Gastroesophageal sphincter (tissue), 4 donors: ENCODE measurements around the gene SELENOO. TPM values are rescaled to one million over a fixed set of nuclear protein-coding genes. Genes with fewer than 3 reads are reported as not detected.

ENCODE experiments used
- ATAC-seq: fragments of 150-250 bp; one replicate; pipeline ENCODE4 v1.9.1; 2016; ENCODE audit warnings: mild to moderate bottlenecking, moderate library complexity
- H3K27ac ChIP-seq, 4 donors: fragments of 200-600 bp; sonication (generic) in 3 of 4; 1 replicate in 3 of 4; 2 replicates in 1 of 4; pipeline ENCODE4 v1.5.1; 2016 to 2019
- H3K27me3 ChIP-seq: fragments of 200-600 bp; sonication (generic); one replicate; pipeline ENCODE4 v1.5.1; 2019
- H3K36me3 ChIP-seq, 2 donors: fragments of 200-600 bp; sonication (generic); one replicate each; pipeline ENCODE4 v1.5.1; 2019; ENCODE audit warnings: control low read depth in 1 of 2
- H3K4me1 ChIP-seq, 3 donors: fragments of 200-600 bp; sonication (generic); 1 replicate in 2 of 3; 2 replicates in 1 of 3; pipeline ENCODE4 v1.5.1; 2016 to 2019; ENCODE audit warnings: control low read depth in 2 of 3
- H3K4me3 ChIP-seq, 2 donors: fragments of 200-600 bp; sonication (generic); one replicate each; pipeline ENCODE4 v1.5.1; 2019; ENCODE audit warnings: mild to moderate bottlenecking in 1 of 2, moderate library complexity in 1 of 2
- H3K9me3 ChIP-seq, 3 donors: fragments of 200-600 bp; sonication (generic); one replicate each; pipeline ENCODE4 v1.5.1; 2017 to 2019; ENCODE audit warnings: control low read depth in 2 of 3
- EP300 ChIP-seq: sonication (generic); formaldehyde crosslinking; IDR thresholded peaks from one replicate; pipeline ENCODE4 v1.6.1; 2017; ENCODE audit warnings: antibody characterized with exemption, mild to moderate bottlenecking
- POLR2A ChIP-seq, 2 donors: fragments of 450-650 bp; IDR thresholded peaks; one replicate each; pipeline ENCODE4 v1.6.1; 2017; ENCODE audit warnings: antibody characterized with exemption in 2 of 2, mild to moderate bottlenecking in 2 of 2, moderate library complexity in 1 of 2
- POLR2AphosphoS5 ChIP-seq: sonication (generic); formaldehyde crosslinking; IDR thresholded peaks from one replicate; pipeline ENCODE4 v1.6.1; 2017; ENCODE audit warnings: antibody characterized with exemption
- WGBS, 2 donors: methylation state at CpG; one replicate each; pipeline ENCODE4 v1.1.5; 2018; ENCODE audit warnings: low coverage in 1 of 2; 5-methylcytosine and 5-hydroxymethylcytosine counted together
- total RNA-seq, 4 donors: library from RNA; depleted of rRNA; stranded (reverse); fragments of >200 nt; gene quantifications; one replicate each; pipeline ENCODE4 v1.1.0, GENCODE V29; 2016
- TF ChIP-seq, protein P1 (sequence below), 4 experiments: fragments of 200-600 bp in 2 of 4; fragments of 450-650 bp in 2 of 4; sonication (generic) in 1 of 4; IDR thresholded peaks; one replicate each; pipeline ENCODE4 v1.5.1; 2017 to 2019; ENCODE audit warnings: antibody characterized with exemption in 4 of 4, mild to moderate bottlenecking in 2 of 4, moderate library complexity in 2 of 4

SELENOO gene
- total RNA-seq, 4 donors from 2014 or later, result 19.9 to 42.6 (median 27.3) TPM

DNA sequence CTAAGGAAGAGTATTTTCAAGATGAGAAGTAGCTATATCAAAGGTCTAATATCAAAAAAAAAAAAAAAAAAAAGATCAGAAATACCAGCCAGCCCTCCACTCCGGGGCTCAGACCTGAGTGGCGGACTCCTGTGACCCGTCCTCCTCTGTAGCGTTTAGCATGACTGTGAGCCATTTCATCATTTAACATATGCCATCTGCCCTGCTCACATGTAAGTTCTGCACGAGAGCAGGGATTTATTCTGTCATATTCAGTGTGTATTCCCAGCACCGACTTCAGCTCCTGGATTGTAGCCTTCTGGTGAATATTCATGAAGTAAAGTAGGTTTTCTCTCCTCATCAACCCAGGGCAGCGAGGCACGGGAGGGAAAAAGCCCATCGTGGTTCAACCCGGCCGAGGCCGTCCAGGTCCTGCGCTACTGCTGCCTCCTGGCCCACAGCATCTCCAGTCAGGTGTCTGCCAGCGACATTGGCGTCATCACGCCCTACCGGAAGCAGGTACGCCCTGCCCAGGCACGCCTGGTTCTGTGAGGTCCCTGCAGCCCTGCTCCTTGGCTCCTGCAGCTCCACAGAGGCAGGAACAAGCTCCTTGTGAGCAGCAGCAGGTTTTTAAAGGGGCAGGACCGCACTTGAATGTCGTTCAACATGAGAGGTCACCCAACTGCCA, 43.0 kb upstream of the SELENOO start:
- no peak for TF ChIP-seq POLR2AphosphoS5
- TF ChIP-seq, protein P1, sequence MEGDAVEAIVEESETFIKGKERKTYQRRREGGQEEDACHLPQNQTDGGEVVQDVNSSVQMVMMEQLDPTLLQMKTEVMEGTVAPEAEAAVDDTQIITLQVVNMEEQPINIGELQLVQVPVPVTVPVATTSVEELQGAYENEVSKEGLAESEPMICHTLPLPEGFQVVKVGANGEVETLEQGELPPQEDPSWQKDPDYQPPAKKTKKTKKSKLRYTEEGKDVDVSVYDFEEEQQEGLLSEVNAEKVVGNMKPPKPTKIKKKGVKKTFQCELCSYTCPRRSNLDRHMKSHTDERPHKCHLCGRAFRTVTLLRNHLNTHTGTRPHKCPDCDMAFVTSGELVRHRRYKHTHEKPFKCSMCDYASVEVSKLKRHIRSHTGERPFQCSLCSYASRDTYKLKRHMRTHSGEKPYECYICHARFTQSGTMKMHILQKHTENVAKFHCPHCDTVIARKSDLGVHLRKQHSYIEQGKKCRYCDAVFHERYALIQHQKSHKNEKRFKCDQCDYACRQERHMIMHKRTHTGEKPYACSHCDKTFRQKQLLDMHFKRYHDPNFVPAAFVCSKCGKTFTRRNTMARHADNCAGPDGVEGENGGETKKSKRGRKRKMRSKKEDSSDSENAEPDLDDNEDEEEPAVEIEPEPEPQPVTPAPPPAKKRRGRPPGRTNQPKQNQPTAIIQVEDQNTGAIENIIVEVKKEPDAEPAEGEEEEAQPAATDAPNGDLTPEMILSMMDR (IDR thresholded peaks at IDR 0.05), result no peak
- no peak for TF ChIP-seq POLR2A (IDR thresholded peaks at IDR 0.05)
- no peak overlapping the region for H3K27ac ChIP-seq
- H3K4me3 ChIP-seq, result no peak overlapping the region
- peaks cover 13% of the 10 kb centered on the region for H3K27me3 ChIP-seq
- ATAC-seq, result no peak
- H3K9me3 ChIP-seq, result no peaks in the 10 kb centered on the region
- no peaks in the 10 kb centered on the region for H3K4me1 ChIP-seq
- no peaks in the 10 kb centered on the region for H3K36me3 ChIP-seq
- 79 to 87% methylated on average over 5 to 16 of the region's 21 CpGs for WGBS, 2 donors

DNA sequence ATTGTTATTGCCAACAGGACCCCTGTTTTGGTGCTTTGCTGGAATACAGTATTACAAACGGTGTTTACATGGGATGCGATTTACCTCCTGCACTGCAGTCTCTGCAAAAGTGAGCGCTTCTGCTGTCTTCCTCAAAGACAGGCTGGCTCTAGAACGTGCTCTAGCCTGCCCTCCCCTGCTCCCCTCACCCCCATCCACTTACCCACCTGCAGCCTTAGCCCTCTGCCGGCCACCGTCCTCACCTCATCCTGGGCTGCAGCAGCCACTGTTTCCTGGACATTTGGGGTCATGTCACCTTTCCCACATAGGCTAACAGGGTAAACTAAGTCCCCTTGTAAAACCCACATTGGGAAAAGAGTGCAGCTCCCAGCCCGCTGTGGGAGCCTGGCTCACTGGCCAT, 39.9 kb upstream of the SELENOO start:
- Histone ChIP-seq H3K36me3 (no peaks in the 10 kb centered on the region), H3K27me3 (peaks cover 16% of the 10 kb centered on the region), H3K4me1 (no peaks in the 10 kb centered on the region), H3K9me3 (no peaks in the 10 kb centered on the region), H3K27ac (no peak overlapping the region), H3K4me3 (no peak overlapping the region)
- WGBS, 2 donors, result 88 to 100% methylated on average over 2 to 5 of the region's 7 CpGs
- ATAC-seq, result no peak
- no peak for TF ChIP-seq POLR2AphosphoS5
- TF ChIP-seq EP300, result no peak
- TF ChIP-seq, protein P1 (IDR thresholded peaks at IDR 0.05), result no peak
- TF ChIP-seq POLR2A (IDR thresholded peaks at IDR 0.05), result no peak

DNA sequence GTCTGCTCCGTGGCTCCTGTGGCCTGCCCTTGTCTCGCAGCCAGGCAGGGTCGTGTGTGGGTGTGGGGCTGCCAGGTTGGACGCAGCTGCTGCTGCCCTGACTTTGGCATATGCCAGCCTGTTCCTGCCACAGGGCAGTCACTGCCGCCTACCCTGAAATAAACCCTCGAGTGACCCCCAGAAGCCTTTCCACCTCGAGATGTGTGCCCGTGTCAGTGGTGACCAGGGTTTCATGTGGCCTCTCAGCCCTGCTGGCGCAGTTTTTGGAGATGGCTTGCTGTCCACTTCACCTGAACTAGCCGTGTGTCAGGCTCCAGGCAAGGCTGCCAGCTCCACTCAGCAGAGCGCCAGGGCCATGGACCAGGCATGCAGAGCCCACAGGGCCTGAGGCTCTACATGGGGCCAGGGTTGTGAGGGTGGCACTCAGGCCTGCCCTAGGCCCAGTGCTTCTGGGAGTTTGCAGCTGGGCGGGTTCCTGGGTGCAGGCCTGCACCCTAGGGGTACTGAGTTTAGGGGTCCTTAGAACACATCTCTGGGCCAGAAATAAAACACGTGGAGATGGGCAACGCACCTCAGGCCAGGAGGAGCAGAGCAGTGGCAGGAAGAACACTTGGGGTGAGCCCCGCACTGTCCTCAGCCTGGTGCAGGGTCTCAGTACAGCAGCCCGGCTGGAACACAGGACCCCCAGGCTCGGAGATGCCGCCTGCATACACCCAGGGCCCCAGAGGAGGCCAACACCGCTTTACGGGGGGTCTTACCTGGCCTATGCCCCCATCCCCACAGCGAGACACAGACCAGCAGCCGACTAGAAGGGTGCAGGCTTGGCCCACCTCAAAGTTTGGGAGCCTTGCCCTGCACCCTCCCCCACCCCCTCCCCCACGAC, 39.1 kb upstream of the SELENOO start:
- Histone ChIP-seq H3K36me3 (no peaks in the 10 kb centered on the region), H3K9me3 (no peaks in the 10 kb centered on the region), H3K27ac (no peak overlapping the region), H3K27me3 (peaks cover 16% of the 10 kb centered on the region), H3K4me1 (no peaks in the 10 kb centered on the region), H3K4me3 (no peak overlapping the region)
- no peak for ATAC-seq
- no CpG with 5 or more reads among the region's 23 CpGs for WGBS, 2 donors
- TF ChIP-seq POLR2A (IDR thresholded peaks at IDR 0.05) (no peak), EP300 (no peak), POLR2AphosphoS5 (no peak)
- TF ChIP-seq, protein P1 (IDR thresholded peaks at IDR 0.05), result no peak

DNA sequence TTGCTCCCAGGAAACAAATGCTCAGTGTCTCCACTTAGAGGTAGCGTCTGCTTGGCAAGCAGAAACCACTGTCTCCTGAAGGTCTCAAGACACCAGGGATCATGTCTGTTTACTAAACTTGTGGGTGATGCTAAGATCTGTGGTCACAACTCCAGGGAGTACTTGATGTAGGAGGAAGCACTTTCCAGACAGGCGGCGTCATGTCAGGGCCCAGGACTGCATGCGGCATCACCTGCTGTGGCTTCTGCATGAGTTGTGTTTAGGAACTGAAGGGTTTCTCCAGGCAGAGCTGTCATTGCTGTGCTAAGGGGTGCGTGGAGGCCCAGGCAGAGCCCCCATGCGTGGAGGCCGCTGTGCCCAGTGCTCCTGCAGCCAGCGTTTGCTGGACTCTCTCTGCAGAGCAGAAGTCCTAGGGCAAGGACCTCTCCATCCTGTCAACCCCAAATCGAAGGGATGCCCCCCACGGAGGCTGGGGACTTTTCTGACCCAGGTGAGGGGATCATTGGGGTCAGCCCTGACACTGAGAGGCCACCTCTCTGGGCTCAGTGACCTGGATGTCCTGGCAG, 38.3 kb upstream of the SELENOO start:
- H3K4me1 ChIP-seq, result no peaks in the 10 kb centered on the region
- no peaks in the 10 kb centered on the region for H3K36me3 ChIP-seq
- H3K9me3 ChIP-seq, result no peaks in the 10 kb centered on the region
- WGBS, 2 donors, result no CpG with 5 or more reads among the region's 10 CpGs
- H3K27ac ChIP-seq, result no peak overlapping the region
- ATAC-seq, result no peak
- no peak overlapping the region for H3K4me3 ChIP-seq
- TF ChIP-seq POLR2A (IDR thresholded peaks at IDR 0.05), result no peak
- peaks cover 16% of the 10 kb centered on the region for H3K27me3 ChIP-seq

DNA sequence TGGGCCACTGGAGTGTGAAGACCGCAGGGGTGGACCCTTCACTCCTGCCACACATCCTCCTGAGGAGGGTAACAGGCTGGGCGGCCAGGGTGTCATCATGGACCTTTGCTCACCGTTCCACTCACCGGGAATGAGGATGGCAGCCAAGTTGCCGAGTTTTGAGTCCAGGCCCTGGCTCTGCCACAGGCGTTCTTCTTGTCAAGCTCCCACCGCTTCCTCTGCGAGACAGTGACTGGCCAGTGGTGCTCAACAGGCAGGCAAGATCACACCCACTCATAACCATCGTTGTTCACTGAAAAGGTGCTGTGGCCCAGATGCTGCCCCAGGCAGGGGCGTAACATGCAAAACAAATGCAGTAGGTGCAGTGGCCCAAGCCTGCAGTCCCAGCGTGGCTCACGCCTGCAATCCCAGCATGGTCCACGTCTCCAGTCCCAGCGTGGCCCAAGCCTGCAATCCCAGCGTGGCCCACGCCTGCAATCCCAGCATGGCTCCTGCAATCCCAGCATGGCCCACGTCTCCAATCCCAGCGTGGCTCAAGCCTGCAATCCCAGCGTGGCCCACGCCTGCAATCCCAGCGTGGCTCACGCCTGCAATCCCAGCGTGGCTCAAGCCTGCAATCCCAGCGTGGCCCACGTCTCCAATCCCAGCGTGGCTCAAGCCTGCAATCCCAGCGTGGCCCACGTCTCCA, 35.2 kb upstream of the SELENOO start:
- WGBS, 2 donors, result 94 to 100% methylated on average over 1 to 9 of the region's 28 CpGs
- peaks cover 39% of the 10 kb centered on the region for H3K27me3 ChIP-seq
- ATAC-seq, result no peak
- TF ChIP-seq POLR2A (IDR thresholded peaks at IDR 0.05), result no peak
- TF ChIP-seq, protein P1 (IDR thresholded peaks at IDR 0.05), result no peak
- TF ChIP-seq POLR2AphosphoS5, result no peak
- TF ChIP-seq EP300, result no peak
- no peaks in the 10 kb centered on the region for H3K9me3 ChIP-seq
- no peaks in the 10 kb centered on the region for H3K36me3 ChIP-seq
- H3K4me3 ChIP-seq, result no peak overlapping the region
- H3K27ac ChIP-seq, result no peak overlapping the region
- H3K4me1 ChIP-seq, result peaks cover 0 to 11% (median 0%) of the 10 kb centered on the region in 3 donors
